HepG2 (cell line): ENCODE measurements around the gene BCAM. TPM values are rescaled to one million over a fixed set of nuclear protein-coding genes. Genes with fewer than 3 reads are reported as not detected.

Source experiments
- GLMP ChIP-seq: sonication (generic); formaldehyde crosslinking; IDR thresholded peaks from 2 replicates; pipeline ENCODE4 v1.9.0; 2021; ENCODE audit warnings: missing genetic modification reagents, mild to moderate bottlenecking, borderline replicate concordance
- GTF2F1 ChIP-seq: fragments of 150-350 bp; IDR thresholded peaks from 2 replicates; pipeline ENCODE4 v1.6.1; 2014; ENCODE audit warnings: low read length
- HINFP ChIP-seq: sonication (generic); formaldehyde crosslinking; IDR thresholded peaks from 2 replicates; pipeline ENCODE4 v1.4.0; 2020; ENCODE audit warnings: low read depth, mild to moderate bottlenecking, missing genetic modification reagents
- HMG20A ChIP-seq: IDR thresholded peaks from 2 replicates; pipeline ENCODE4 v1.6.1; 2016; ENCODE audit warnings: borderline replicate concordance
- MAX ChIP-seq: IDR thresholded peaks from 2 replicates; pipeline ENCODE4 v1.6.1; 2012; ENCODE audit warnings: inconsistent platforms
- MAZ ChIP-seq, 2 experiments: sonication (generic) in 1 of 2; formaldehyde crosslinking in 1 of 2; IDR thresholded peaks; 2 replicates each; pipeline versions ENCODE4 v1.5.0 to v1.6.1; 2012 to 2020; ENCODE audit warnings: low read depth in 2 of 2, mild to moderate bottlenecking in 2 of 2, borderline replicate concordance in 1 of 2, improper control_type of control experiment in 1 of 2, low read length in 1 of 2, missing genetic modification reagents in 1 of 2, moderate library complexity in 1 of 2
- NFYB ChIP-seq: sonication (generic); formaldehyde crosslinking; IDR thresholded peaks from 2 replicates; pipeline ENCODE4 v1.4.0; 2020; ENCODE audit warnings: missing genetic modification reagents
- PHF8 ChIP-seq: sonication (generic); formaldehyde crosslinking; IDR thresholded peaks from 2 replicates; pipeline ENCODE4 v1.5.0; 2020; ENCODE audit warnings: missing genetic modification reagents
- SMC3 ChIP-seq: IDR thresholded peaks from 2 replicates; pipeline ENCODE4 v1.6.1; 2011; ENCODE audit warnings: low read length, improper control_type of control experiment
- TP53 ChIP-seq: sonication (generic); formaldehyde crosslinking; conservative IDR thresholded peaks from 2 replicates; pipeline ENCODE4 v1.4.0; 2020; ENCODE audit warnings: missing genetic modification reagents
- ZFP36L2 ChIP-seq: sonication (generic); formaldehyde crosslinking; IDR thresholded peaks from 2 replicates; pipeline ENCODE4 v1.4.0; 2020; ENCODE audit warnings: missing genetic modification reagents
- ZFP41 ChIP-seq: sonication (generic); formaldehyde crosslinking; IDR thresholded peaks from 2 replicates; pipeline ENCODE4 v1.4.0; 2020; ENCODE audit warnings: mild to moderate bottlenecking, missing genetic modification reagents, borderline replicate concordance
- ZFY ChIP-seq: sonication (generic); formaldehyde crosslinking; IDR thresholded peaks from 2 replicates; pipeline ENCODE4 v1.4.0; 2020; ENCODE audit warnings: missing genetic modification reagents
- ZNF354B ChIP-seq: sonication (generic); formaldehyde crosslinking; IDR thresholded peaks from 2 replicates; pipeline ENCODE4 v1.8.0; 2022; ENCODE audit warnings: mild to moderate bottlenecking, missing genetic modification reagents
- ZNF549 ChIP-seq: sonication (generic); formaldehyde crosslinking; IDR thresholded peaks from 2 replicates; pipeline ENCODE4 v1.5.0; 2020; ENCODE audit warnings: missing genetic modification reagents
- ZNF556 ChIP-seq: sonication (generic); formaldehyde crosslinking; IDR thresholded peaks from 2 replicates; pipeline ENCODE4 v1.4.0; 2020; ENCODE audit warnings: mild to moderate bottlenecking, missing genetic modification reagents, borderline replicate concordance
- ZNF768 ChIP-seq: sonication (generic); formaldehyde crosslinking; IDR thresholded peaks from 2 replicates; pipeline ENCODE4 v1.4.0; 2020; ENCODE audit warnings: missing genetic modification reagents
- ZNF790 ChIP-seq: sonication (generic); formaldehyde crosslinking; IDR thresholded peaks from 2 replicates; pipeline ENCODE4 v1.8.0; 2022; ENCODE audit warnings: missing genetic modification reagents, mild to moderate bottlenecking, borderline replicate concordance
- polyA plus RNA-seq, 8 experiments: library from polyadenylated mRNA; depleted of rRNA in 3 of 8; stranded (reverse) in 7 of 8; unstranded in 1 of 8; fragments of >200 nt; fragmentation: Illumina TruSeq in 4 of 8; extraction: Trizol in 4 of 8; gene quantifications; 2 replicates each; pipeline versions ENCODE4 v1.2.1 to v1.2.3, GENCODE V29; 2011 to 2016; ENCODE audit warnings: low read depth in 4 of 8, missing spikeins in 1 of 8, mixed read lengths in 1 of 8; ENCODE audit not compliant: insufficient read depth in 1 of 8
- total RNA-seq, 5 experiments: library from RNA; depleted of rRNA; stranded (reverse); fragments of >200 nt; fragmentation: Illumina TruSeq; extraction: Trizol; gene quantifications; 2 replicates each; pipeline ENCODE4 v1.2.3, GENCODE V29; 2016; ENCODE audit warnings: low read depth in 1 of 5
- TF ChIP-seq, protein P1 (sequence below): sonication (generic); formaldehyde crosslinking; IDR thresholded peaks from 2 replicates; pipeline ENCODE4 v1.4.0; 2020; ENCODE audit warnings: mild to moderate bottlenecking, missing genetic modification reagents

Gene BCAM
- total and polyA plus RNA-seq, 2 of the 13 experiments (the other 11 are each of a cell fraction or from before 2014, with no cell fraction given), result 51.2 to 62.7 TPM

GRCh38 chr19:44800461-44800860 lies 8.4 kb upstream of the BCAM start (continued):
- TF ChIP-seq, protein P1, sequence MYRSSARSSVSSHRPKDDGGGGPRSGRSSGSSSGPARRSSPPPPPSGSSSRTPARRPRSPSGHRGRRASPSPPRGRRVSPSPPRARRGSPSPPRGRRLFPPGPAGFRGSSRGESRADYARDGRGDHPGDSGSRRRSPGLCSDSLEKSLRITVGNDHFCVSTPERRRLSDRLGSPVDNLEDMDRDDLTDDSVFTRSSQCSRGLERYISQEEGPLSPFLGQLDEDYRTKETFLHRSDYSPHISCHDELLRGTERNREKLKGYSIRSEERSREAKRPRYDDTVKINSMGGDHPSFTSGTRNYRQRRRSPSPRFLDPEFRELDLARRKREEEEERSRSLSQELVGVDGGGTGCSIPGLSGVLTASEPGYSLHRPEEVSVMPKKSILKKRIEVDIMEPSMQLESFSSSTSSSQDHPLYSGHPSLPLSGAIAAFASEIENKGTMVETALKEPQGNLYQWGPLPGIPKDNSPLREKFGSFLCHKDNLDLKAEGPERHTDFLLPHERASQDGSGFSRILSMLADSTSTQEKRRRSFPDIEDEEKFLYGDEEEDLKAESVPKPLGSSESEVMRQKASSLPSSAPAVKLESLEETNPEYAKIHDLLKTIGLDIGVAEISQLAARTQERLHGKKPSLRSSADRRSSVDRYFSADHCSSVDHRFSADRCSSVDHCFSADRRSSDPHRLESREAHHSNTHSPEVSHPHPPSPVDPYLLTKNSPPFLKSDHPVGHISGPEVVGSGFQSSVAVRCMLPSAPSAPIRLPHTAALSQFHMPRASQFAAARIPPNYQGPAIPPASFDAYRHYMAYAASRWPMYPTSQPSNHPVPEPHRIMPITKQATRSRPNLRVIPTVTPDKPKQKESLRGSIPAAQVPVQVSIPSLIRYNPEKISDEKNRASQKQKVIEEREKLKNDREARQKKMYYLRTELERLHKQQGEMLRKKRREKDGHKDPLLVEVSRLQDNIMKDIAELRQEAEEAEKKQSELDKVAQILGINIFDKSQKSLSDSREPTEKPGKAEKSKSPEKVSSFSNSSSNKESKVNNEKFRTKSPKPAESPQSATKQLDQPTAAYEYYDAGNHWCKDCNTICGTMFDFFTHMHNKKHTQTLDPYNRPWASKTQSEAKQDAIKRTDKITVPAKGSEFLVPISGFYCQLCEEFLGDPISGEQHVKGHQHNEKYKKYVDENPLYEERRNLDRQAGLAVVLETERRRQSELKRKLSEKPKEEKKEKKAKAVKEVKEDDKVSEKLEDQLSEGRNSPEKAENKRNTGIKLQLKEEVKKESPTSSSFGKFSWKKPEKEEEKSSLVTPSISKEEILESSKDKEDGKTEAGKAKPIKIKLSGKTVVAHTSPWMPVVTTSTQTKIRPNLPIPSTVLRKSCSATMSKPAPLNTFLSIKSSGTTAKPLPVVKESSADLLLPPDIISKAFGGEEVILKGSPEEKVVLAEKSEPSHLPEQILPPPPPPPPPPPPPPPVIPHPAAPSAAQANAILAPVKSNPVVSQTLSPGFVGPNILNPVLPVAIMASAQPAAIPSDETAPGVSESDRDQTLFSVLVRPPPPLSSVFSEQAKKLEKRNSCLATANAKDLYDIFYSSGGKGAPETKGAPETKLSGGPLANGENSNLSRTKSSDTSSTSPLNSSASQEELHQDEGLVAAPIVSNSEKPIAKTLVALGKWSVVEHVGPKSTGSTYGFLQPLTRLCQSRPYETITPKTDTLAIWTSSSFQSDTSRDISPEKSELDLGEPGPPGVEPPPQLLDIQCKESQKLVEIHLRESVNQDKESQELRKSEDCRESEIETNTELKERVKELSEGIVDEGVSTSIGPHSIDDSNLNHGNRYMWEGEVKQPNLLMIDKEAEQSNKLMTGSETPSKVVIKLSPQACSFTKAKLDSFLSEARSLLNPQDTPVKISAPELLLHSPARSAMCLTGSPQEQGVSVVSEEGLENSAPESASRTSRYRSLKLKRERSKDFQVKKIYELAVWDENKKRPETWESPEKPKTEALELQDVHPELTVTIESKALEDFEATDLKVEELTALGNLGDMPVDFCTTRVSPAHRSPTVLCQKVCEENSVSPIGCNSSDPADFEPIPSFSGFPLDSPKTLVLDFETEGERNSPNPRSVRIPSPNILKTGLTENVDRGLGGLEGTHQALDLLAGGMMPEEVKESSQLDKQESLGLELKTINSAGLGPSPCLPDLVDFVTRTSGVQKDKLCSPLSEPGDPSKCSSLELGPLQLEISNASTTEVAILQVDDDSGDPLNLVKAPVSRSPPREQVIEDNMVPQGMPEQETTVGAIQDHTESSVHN, result no peak
- TF ChIP-seq HINFP (CRISPR knock-in tag) (0 out of 2 replicates have a peak, but pooled peaks have one; percentile 47), GLMP (CRISPR knock-in tag) (no peak), HMG20A (CRISPR knock-in tag) (no peak), ZNF549 (no peak), TP53 (CRISPR knock-in tag) (no peak), ZFP41 (CRISPR knock-in tag) (no peak), PHF8 (CRISPR knock-in tag) (peak; percentile 46; the same call in 1 of the 2 replicates), SMC3 (peak; percentile 74), ZNF556 (CRISPR knock-in tag) (peak; percentile 85; the same call in 1 of the 2 replicates), ZFP36L2 (CRISPR knock-in tag) (no peak), ZNF768 (peak; percentile 25; the same call in 1 of the 2 replicates), ZNF790 (CRISPR knock-in tag) (no peak), GTF2F1 (no peak), ZFY (CRISPR knock-in tag) (peak; percentile 62), MAZ (IDR thresholded peaks at IDR 0.05; ENCODE audit: borderline replicate concordance, low read depth, low read length) (peak; percentile 53; the same call in 1 of the 2 replicates), MAZ (CRISPR knock-in tag; IDR thresholded peaks at IDR 0.05; ENCODE audit: low read depth) (no peak), MAX (peak; percentile 30; the same call in 1 of the 2 replicates), ZNF354B (CRISPR knock-in tag) (no peak), NFYB (CRISPR knock-in tag) (no peak)
